Measurements from ENCODE around the gene CAMKK1.

CAMKK1 gene

GRCh38 chr17:3867106-3867505 is 25.7 kb downstream of the CAMKK1 start:
- TF ChIP-seq CTCF (conservative IDR thresholded peaks at IDR 0.05; ENCODE audit: low read depth, low read length), result no peak
- H3K4me3 ChIP-seq (ENCODE audit: low read length), result no peak overlapping the region
- no peak for DNase-seq (ENCODE audit: low read depth)

DNA sequence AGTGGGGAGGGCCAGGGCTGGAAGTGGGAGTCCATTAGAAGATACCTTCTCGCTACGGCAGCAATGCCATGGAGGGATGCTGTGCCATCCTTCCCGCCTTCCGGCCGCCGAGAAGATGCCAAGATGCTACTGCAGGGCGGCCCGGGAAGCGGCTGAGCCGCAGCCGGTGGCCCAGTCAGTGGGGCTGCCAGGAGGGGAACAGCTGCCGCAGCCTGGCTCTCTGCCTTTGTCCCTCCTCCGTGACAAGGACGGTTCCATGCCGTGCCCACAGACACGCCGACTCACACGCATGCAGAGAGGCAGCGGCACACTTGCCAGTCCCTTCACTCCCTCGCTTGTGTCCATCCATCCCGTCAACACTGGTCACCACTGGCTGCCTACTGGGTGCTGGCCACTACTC is 26.6 kb downstream of the CAMKK1 start:
- no peak for DNase-seq (ENCODE audit: low read depth)
- no peak for TF ChIP-seq CTCF (conservative IDR thresholded peaks at IDR 0.05; ENCODE audit: low read depth, low read length)
- no peak overlapping the region for H3K4me3 ChIP-seq (ENCODE audit: low read length)

DNA sequence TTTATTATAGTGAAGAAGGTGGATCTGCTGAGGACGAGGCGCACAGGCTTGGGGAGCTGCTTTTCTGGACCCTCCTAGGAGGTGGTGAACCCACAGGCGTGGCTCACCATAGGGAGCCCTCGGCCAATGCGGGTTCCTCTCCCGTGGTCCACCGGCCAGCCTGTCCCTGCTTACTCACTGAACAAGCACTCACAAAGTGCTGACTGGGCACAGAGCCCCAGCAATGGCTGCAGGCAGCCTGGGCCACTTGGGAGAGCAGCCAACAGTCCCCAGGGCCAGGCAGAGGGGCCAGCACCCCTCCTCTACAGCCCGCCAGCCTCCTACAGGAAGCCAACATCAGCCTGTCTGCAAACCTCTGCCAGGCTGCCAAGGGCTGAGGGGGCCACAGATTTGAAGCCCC is 27.7 kb downstream of the CAMKK1 start:
- no peak for DNase-seq (ENCODE audit: low read depth)
- TF ChIP-seq CTCF (conservative IDR thresholded peaks at IDR 0.05; ENCODE audit: low read depth, low read length), result no peak
- no peak overlapping the region for H3K4me3 ChIP-seq (ENCODE audit: low read length)

GRCh38 chr17:3864534-3864933 is 28.3 kb downstream of the CAMKK1 start:
- no peak for DNase-seq (ENCODE audit: low read depth)
- H3K4me3 ChIP-seq (ENCODE audit: low read length), result no peak overlapping the region
- TF ChIP-seq CTCF (conservative IDR thresholded peaks at IDR 0.05; ENCODE audit: low read depth, low read length), result no peak

DNA sequence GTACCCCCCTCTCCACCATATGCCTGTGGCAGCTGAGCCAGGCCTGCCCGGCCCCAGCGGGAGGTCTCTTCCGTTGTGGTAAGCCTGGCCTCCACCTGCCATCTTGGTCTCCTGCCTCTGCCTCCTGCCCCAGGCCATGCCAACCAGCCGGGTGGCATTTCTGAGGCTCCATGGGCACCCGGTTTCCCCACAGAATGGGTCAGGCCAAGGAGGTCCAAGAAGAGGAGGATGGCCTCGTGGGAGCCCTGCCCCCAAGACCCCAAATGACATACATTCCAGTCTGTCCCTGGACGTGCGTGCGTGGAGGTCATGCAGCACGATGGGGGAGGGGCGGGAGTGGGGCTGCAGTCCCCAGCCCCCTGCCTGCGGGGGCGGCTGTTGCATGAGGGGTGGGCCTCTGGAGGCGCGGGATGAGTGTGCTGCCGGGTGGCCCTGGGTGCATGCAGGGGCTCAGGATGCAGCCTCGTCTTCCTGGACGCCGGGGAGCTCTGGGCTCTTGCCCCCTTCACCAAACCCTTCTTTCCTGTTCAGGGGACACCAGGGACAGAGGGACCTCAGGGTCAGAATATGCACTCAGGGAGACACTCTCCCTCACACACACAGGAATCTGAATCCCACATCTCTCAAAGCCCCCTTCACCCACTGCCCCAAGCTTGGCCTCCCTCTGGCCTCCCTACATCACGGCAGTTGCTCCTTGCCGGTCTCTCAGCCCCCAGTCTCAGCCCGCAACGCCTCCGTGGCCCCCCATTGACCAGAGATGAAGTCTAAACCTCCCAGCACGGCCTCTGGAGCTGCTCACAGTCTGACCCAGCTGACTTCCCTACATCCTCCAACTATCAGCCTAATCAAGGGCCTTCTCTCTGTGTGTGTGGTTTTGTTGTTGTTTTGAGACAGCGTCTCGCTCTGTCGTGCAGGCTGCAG is 30.8 kb downstream of the CAMKK1 start:
- TF ChIP-seq CTCF (conservative IDR thresholded peaks at IDR 0.05; ENCODE audit: low read depth, low read length), result no peak
- no peak for DNase-seq (ENCODE audit: low read depth)
- H3K4me3 ChIP-seq (ENCODE audit: low read length), result no peak overlapping the region

GRCh38 chr17:3860939-3861700 is 31.7 kb downstream of the CAMKK1 start:
- no peak overlapping the region for H3K4me3 ChIP-seq (ENCODE audit: low read length)
- no peak for TF ChIP-seq CTCF (conservative IDR thresholded peaks at IDR 0.05; ENCODE audit: low read depth, low read length)
- DNase-seq (ENCODE audit: low read depth), result no peak

All from retinal pigment epithelial cell (primary cell).